Thoracic aorta (tissue), 2 donors: Measurements from ENCODE around the gene PXK. TPM values are rescaled to one million over a fixed set of nuclear protein-coding genes. Genes with fewer than 3 reads are reported as not detected.

Experiments
- ATAC-seq: fragments of 150-250 bp; one replicate; pipeline ENCODE4 v1.8.0; 2017; ENCODE audit warnings: low read depth; ENCODE audit not compliant: insufficient number of reproducible peaks, low FRiP score
- DNase-seq: peaks from one replicate; pipeline ENCODE4 v3.0.0-alpha.2; 2020; ENCODE audit warnings: low spot score
- H3K27ac ChIP-seq, 2 donors: fragments of 200-600 bp; sonication (generic); 1 replicate in 1 of 2; 2 replicates in 1 of 2; pipeline ENCODE4 v1.5.1; 2016; ENCODE audit warnings: mild to moderate bottlenecking in 2 of 2, moderate library complexity in 2 of 2
- H3K27me3 ChIP-seq: fragments of 200-600 bp; sonication (generic); replicated peaks from 2 replicates; pipeline ENCODE4 v1.6.0; 2016; ENCODE audit warnings: mild to moderate bottlenecking; ENCODE audit not compliant: insufficient read depth
- H3K36me3 ChIP-seq: fragments of 200-600 bp; sonication (generic); one replicate; pipeline ENCODE4 v1.5.1; 2016
- H3K4me1 ChIP-seq, 2 donors: fragments of 200-600 bp; sonication (generic); 1 replicate in 1 of 2; 2 replicates in 1 of 2; pipeline versions ENCODE4 v1.5.1 to v1.6.0; 2016; ENCODE audit warnings: low read depth in 2 of 2, mild to moderate bottlenecking in 1 of 2; ENCODE audit not compliant: control insufficient read depth in 1 of 2
- H3K4me3 ChIP-seq: fragments of 200-600 bp; sonication (generic); 2 replicates; pipeline ENCODE4 v1.5.1; 2016; ENCODE audit warnings: mild to moderate bottlenecking
- H3K9me3 ChIP-seq: fragments of 200-600 bp; sonication (generic); 2 replicates; pipeline ENCODE4 v1.5.1; 2016
- total RNA-seq, 2 donors: library from RNA; depleted of rRNA; stranded (reverse); fragments of >200 nt; gene quantifications; one replicate each; pipeline versions ENCODE4 v1.1.0 to v1.2.3, GENCODE V29; 2016
- TF ChIP-seq, protein P1 (sequence below): fragments of 200-600 bp; sonication (generic); IDR thresholded peaks from one replicate; pipeline ENCODE4 v1.5.1; 2019; ENCODE audit warnings: antibody characterized with exemption

PXK gene
- total RNA-seq, 2 donors from 2014 or later, result 22.1 to 34.2 TPM

DNA sequence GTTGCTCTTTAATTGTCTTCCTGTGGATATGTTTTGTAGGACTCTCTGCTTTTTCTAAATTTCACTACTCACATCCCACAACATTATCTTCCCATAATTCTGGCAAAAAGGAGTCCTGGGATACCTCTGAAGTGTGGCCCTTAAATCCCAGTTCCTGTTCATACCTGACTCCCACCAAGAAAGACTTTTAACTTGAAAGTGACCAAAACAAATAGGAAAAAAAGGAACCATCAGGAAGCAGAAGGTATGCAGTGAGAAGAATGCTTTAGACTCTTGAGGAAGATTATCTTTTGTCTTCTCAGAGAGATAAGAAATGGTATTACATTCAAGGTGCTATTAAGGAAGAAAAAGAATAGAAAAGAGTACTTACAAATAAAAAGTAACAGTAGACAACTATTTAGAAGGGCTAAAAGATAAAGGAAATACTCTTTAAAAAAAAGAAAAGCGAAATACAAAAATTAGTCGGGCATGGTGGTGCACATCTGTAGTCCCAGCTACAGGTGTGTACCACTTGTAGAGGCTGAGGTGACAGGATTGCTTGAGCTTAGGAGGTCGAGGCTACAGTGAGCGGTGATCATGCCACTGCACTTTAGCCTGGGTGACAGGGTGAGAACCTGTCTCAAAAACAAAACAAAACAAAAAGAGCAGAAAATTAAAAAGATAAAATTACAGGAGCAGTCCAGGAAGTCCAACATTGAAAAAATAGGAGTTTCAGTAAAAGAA lies 46.8 kb downstream of the PXK start:
- H3K4me1 ChIP-seq, result peaks cover 0 to 4% of the 10 kb centered on the region in 2 donors
- no peaks in the 10 kb centered on the region for H3K36me3 ChIP-seq
- TF ChIP-seq, protein P1, sequence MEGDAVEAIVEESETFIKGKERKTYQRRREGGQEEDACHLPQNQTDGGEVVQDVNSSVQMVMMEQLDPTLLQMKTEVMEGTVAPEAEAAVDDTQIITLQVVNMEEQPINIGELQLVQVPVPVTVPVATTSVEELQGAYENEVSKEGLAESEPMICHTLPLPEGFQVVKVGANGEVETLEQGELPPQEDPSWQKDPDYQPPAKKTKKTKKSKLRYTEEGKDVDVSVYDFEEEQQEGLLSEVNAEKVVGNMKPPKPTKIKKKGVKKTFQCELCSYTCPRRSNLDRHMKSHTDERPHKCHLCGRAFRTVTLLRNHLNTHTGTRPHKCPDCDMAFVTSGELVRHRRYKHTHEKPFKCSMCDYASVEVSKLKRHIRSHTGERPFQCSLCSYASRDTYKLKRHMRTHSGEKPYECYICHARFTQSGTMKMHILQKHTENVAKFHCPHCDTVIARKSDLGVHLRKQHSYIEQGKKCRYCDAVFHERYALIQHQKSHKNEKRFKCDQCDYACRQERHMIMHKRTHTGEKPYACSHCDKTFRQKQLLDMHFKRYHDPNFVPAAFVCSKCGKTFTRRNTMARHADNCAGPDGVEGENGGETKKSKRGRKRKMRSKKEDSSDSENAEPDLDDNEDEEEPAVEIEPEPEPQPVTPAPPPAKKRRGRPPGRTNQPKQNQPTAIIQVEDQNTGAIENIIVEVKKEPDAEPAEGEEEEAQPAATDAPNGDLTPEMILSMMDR, result no peak
- no peak overlapping the region for H3K4me3 ChIP-seq
- DNase-seq, result no peak
- no peak overlapping the region for H3K27ac ChIP-seq
- ATAC-seq, result no peak
- no peaks in the 10 kb centered on the region for H3K9me3 ChIP-seq
- no peaks in the 10 kb centered on the region for H3K27me3 ChIP-seq

DNA sequence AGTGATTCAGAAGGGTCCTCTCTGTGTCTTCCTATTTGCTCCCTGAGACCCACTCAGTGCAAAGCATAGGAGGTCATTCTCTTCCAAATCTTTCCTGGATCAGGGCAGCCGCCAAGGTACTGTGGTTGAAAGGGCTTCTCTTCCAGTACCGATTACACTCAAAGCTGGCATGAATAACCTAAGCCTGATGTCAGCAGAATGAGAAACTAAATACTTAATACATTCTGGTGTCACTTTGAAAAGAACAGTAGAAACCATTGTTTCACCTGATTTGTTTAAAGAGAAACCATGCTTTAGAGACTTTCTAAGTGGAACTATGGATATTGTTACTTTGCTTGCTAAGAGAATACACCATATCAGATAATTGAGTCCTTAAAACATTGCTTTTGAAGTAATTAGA lies 50.8 kb downstream of the PXK start:
- ATAC-seq (no peak), DNase-seq (no peak)
- H3K27me3 ChIP-seq, result no peaks in the 10 kb centered on the region
- no peaks in the 10 kb centered on the region for H3K36me3 ChIP-seq
- H3K4me3 ChIP-seq, result no peak overlapping the region
- H3K4me1 ChIP-seq, result peaks cover 12 to 28% of the 10 kb centered on the region in 2 donors
- no peaks in the 10 kb centered on the region for H3K9me3 ChIP-seq
- TF ChIP-seq, protein P1, result no peak
- no peak overlapping the region for H3K27ac ChIP-seq

DNA sequence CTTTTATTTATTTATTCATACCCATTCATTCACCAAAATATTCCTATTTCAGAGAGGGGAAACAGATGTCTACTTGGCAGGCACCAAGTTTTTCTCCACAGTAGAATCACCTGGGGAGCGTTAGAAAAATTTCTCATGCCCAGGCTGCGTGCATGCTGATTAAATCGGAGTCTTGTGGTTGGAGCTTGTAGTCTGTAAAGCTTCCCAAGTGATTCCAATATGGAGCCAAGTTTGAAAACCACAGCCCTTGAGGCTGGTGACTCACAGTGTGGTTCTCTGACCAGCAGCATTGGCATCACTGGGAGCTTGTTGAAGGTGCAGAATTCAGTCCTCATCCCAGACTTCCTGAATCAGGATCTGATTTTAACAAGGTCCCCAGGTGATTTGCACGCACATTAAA lies 51.2 kb downstream of the PXK start:
- Histone ChIP-seq H3K9me3 (no peaks in the 10 kb centered on the region), H3K4me1 (peaks cover 15 to 30% of the 10 kb centered on the region in 2 donors), H3K27ac (no peak overlapping the region), H3K36me3 (no peaks in the 10 kb centered on the region), H3K27me3 (no peaks in the 10 kb centered on the region), H3K4me3 (no peak overlapping the region)
- ATAC-seq (no peak), DNase-seq (no peak)
- TF ChIP-seq, protein P1, result no peak

DNA sequence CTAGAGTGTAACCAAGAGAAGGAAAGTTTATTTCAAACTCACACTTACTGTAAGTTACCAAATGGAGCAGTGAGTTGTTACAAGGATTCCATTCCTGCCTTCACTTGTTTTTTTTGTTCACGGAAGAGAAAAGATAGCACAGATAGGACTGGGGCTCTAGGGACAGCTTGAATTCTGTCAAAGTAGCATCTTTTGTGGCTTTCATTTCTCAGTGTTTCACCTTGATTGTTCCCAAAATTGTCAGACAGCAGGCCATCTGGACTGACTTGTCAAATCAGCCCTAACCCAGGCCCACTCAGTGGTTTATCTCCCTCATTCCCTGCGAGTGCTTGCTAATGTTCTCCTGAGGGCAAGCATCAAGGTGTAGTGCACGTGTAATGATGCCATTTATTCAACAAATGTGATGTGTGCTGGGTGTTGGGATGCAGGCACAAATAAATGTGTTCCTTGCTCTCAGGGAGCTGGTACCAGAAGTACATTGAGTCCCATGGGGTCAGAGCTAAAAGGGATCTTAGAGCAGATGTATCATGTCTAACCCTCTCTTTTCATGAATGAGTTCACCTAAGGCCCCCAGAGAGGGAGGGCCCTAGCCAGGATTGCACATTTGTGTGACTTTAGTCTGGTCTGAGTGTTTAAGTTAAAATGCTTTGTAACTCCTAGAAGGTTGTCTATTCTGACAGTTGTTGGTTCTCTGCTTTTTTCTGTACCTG lies 51.8 kb downstream of the PXK start:
- no peak overlapping the region for H3K4me3 ChIP-seq
- H3K4me1 ChIP-seq, result peaks cover 16 to 32% of the 10 kb centered on the region in 2 donors
- DNase-seq (no peak), ATAC-seq (no peak)
- TF ChIP-seq, protein P1, result no peak
- no peaks in the 10 kb centered on the region for H3K36me3 ChIP-seq
- H3K9me3 ChIP-seq, result no peaks in the 10 kb centered on the region
- no peak overlapping the region for H3K27ac ChIP-seq
- H3K27me3 ChIP-seq, result no peaks in the 10 kb centered on the region

DNA sequence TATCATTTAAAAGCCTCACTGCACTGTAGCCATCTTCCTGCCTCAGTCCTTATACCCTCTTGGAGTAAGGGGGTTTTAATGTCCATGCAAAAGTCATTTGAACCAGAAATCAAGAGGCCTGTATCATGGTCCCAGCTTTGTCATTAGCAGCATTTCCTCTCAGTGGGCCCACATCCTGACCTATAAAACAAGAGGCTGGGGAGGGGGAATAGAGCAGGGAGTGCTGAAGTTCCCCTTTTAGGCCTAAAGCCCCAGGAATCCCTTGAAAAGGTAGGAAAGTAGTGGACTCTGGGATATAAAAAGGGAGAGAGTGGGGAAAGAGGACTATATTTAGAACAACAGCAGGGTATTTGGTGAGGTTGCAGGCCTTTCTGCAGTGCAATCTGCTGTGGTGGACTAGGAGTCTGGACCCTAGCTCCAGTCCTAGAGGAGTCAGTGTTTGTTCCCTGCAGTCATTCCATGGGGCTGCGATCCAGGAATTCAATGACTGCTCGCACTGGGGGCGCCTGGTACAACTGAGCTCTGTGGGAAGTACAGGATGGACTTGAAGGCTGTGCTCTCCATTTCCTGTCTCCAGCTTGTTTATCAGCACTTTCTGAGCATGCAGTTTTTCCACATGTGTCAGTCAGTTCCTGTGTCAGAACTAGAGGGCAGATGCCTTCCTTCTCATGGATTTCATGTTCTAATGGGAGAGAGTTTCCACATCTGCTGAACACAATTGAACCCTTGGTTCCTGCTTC lies 54.1 kb downstream of the PXK start:
- H3K27ac ChIP-seq, result peak overlapping the region; percentile 21 to 43
- DNase-seq (no peak), ATAC-seq (peak; percentile 71)
- H3K27me3 ChIP-seq, result no peaks in the 10 kb centered on the region
- no peaks in the 10 kb centered on the region for H3K9me3 ChIP-seq
- no peak overlapping the region for H3K4me3 ChIP-seq
- no peaks in the 10 kb centered on the region for H3K36me3 ChIP-seq
- TF ChIP-seq, protein P1, result no peak
- peaks cover 16 to 43% of the 10 kb centered on the region in 2 donors for H3K4me1 ChIP-seq
